HG02623 (cell line): ENCODE data around the gene LRRFIP1.
A peak's percentile ranks its signal among the peaks of the same experiment; 100 is the strongest.
"Not testable (repeated sequence)": the region's sequence is repeated elsewhere in the genome, so short reads cannot be mapped to it uniquely, and the experiment has no call there.

Experiments
- ATAC-seq: cut with Tn5 transposase; IDR thresholded peaks from one replicate; pipeline ENCODE4 v1.9.1; 2021; ENCODE audit warnings: moderate library complexity; ENCODE audit not compliant: unreplicated experiment

The LRRFIP1 gene

GRCh38 chr2:237682856-237683670 lies 55.7 kb downstream of the LRRFIP1 start:
- ATAC-seq = no peak

GRCh38 chr2:237685408-237685807 lies 58.0 kb downstream of the LRRFIP1 start:
- ATAC-seq = no peak

- no peak for ATAC-seq
Measured at GRCh38 chr2:237686659-237687136, 59.3 kb downstream of the LRRFIP1 start.

- ATAC-seq = no peak
Measured at GRCh38 chr2:237688081-237688480, 60.7 kb downstream of the LRRFIP1 start.

- ATAC-seq = not testable (repeated sequence)
Measured at GRCh38 chr2:237688541-237688940, 61.2 kb downstream of the LRRFIP1 start.

- no peak for ATAC-seq
Measured at GRCh38 chr2:237689336-237690131, 62.1 kb downstream of the LRRFIP1 start.

GRCh38 chr2:237691029-237691907 lies 63.9 kb downstream of the LRRFIP1 start:
- ATAC-seq = peak; percentile 31

GRCh38 chr2:237691908-237692600 lies 64.7 kb downstream of the LRRFIP1 start:
- ATAC-seq = peak; percentile 53

- ATAC-seq = no peak
Measured at GRCh38 chr2:237692601-237693290, 65.4 kb downstream of the LRRFIP1 start.

GRCh38 chr2:237693291-237693994 lies 66.1 kb downstream of the LRRFIP1 start:
- ATAC-seq = no peak

- no peak for ATAC-seq
Measured at GRCh38 chr2:237694415-237695194, 67.2 kb downstream of the LRRFIP1 start.

GRCh38 chr2:237695201-237695780 lies 67.9 kb downstream of the LRRFIP1 start:
- no peak for ATAC-seq

- ATAC-seq = peak; percentile 20
Measured at GRCh38 chr2:237696461-237696860, 69.1 kb downstream of the LRRFIP1 start.

- ATAC-seq = no peak
Measured at GRCh38 chr2:237697586-237698357, 70.4 kb downstream of the LRRFIP1 start.

GRCh38 chr2:237698358-237698694 lies 70.9 kb downstream of the LRRFIP1 start:
- no peak for ATAC-seq

GRCh38 chr2:237699870-237700511 lies 72.6 kb downstream of the LRRFIP1 start:
- no peak for ATAC-seq

GRCh38 chr2:237700512-237701032 lies 73.2 kb downstream of the LRRFIP1 start:
- ATAC-seq = no peak
